ENCODE data around the gene SH2D3C.
A peak's percentile ranks its signal among the peaks of the same experiment; 100 is the strongest.

SH2D3C gene

DNA sequence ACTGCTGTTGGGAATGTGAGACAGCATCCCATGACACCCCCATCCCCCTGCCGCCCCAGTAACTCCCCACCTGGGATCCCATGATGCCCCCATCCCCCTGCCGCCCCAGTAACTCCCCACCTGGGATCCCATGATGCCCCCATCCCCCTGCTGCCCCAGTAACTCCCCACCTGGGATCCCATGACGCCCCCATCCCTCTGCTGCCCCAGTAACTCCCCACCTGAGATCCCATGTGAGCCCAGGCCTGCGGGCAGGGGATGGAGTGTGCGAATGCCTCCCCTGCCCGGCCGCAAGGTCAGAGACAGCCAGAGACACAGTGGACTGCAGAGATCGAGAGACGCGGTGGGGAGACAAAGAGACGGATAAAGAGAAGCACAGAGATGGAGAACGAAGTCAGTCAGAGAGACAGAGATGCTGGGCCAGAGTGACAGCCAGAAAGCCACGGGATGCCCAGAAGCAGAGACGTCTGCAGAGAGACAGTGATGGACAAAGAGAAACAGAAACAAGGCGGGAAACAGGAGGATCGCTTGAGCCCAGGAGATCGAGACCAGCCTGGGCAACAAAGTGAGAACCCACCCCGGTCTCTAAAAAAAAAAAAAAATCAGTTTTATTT lies 992 bp downstream of the SH2D3C start:
- Histone ChIP-seq H3K4me1 (ENCODE audit: control insufficient read depth, insufficient read depth, low read length) (no peaks in the 10 kb centered on the region), H3K9me3 (replicated peaks; ENCODE audit: low read length) (no peaks in the 10 kb centered on the region), H3K36me3 (ENCODE audit: insufficient read depth, low read length) (no peaks in the 10 kb centered on the region), H3K27me3 (ENCODE audit: control insufficient read depth, insufficient read depth, low read length) (peaks cover 25% of the 10 kb centered on the region), H3K4me2 (ENCODE audit: low read length) (no peak overlapping the region), H3K9ac (ENCODE audit: low read depth, low read length) (no peak overlapping the region), H3K4me3 (ENCODE audit: low read length) (no peak overlapping the region)

DNA sequence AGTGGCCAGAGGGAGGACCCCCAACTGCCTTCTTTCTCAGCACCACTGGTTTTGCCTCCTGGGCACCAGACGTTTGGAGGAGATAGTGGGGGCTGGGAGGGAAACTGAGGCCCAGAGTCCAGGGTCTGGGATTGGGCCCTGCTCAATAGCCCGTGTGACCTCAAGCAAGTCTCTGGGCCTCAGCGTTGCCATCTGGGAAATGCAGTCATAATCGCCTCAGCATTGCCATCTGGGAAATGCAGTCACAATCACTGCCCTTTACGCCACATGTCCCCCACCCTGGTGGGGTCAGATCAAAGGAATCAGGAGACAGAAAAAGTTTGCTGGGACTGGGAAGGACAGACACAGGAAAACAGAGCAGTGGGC lies 1.6 kb downstream of the SH2D3C start:
- H3K9ac ChIP-seq (ENCODE audit: low read depth, low read length), result no peak overlapping the region
- no peaks in the 10 kb centered on the region for H3K4me1 ChIP-seq (ENCODE audit: control insufficient read depth, insufficient read depth, low read length)
- H3K9me3 ChIP-seq (replicated peaks; ENCODE audit: low read length), result no peaks in the 10 kb centered on the region
- no peak overlapping the region for H3K4me2 ChIP-seq (ENCODE audit: low read length)
- H3K36me3 ChIP-seq (ENCODE audit: insufficient read depth, low read length), result no peaks in the 10 kb centered on the region
- H3K4me3 ChIP-seq (ENCODE audit: low read length), result no peak overlapping the region
- peaks cover 26% of the 10 kb centered on the region for H3K27me3 ChIP-seq (ENCODE audit: control insufficient read depth, insufficient read depth, low read length)

DNA sequence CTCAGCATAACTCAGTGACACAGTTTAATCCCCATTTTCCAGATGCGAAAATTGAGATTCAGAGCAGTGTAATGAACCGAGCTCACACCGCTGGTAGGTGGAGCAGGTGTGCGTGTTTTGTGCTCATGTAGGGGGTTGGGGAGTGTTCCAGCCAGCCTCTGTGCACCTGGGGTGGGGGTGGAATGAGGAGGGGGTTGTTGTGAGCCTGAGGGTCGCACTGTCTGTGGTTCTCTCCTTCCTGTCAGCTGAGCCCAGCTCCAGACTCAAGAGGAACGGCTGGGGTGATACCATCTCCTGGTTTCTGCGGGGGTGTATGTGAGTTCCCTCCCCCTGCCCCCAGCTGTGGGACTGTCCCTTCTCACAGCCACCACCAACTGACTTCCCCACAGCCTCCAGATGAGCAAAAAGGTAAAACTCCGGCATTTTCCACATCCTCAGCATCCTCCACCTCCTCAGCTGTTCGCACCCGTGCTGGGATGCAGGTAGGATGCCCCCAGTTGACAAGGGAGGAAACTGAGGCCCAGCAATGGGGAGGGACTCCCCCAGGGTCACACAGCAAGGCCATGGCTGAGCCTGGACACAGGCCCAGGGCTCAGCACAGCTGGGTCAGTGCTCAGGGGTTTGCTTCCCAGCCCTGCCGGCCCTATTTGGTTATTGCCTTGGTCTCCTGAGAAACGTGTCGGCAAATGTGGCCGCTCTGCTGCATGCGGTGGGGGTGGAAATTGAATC lies 2.1 kb downstream of the SH2D3C start:
- H3K9me3 ChIP-seq (replicated peaks; ENCODE audit: low read length), result no peaks in the 10 kb centered on the region
- H3K36me3 ChIP-seq (ENCODE audit: insufficient read depth, low read length), result no peaks in the 10 kb centered on the region
- no peaks in the 10 kb centered on the region for H3K4me1 ChIP-seq (ENCODE audit: control insufficient read depth, insufficient read depth, low read length)
- no peak overlapping the region for H3K9ac ChIP-seq (ENCODE audit: low read depth, low read length)
- H3K4me3 ChIP-seq (ENCODE audit: low read length), result no peak overlapping the region
- H3K27me3 ChIP-seq (ENCODE audit: control insufficient read depth, insufficient read depth, low read length), result peaks cover 26% of the 10 kb centered on the region
- H3K4me2 ChIP-seq (ENCODE audit: low read length), result no peak overlapping the region

DNA sequence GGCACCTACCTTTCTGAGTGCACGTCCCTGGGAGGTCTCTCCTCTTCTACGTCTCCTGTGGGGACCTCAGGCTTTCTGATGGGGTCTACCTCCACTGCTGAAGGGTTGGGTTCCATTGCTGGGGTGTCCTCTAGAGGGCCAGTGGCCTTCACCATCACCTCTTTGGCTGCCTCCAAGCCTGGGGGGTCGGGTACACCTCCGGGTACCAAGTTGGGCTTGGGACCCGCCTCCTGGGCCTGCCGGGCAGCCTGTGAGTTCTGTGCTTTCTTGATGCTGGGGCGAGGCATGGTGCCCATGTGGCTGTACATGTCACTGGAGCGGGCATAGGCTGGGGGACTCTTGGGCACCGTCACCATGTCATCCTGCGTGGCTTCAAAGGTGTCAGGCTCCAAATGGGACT lies 4.5 kb downstream of the SH2D3C start:
- Histone ChIP-seq H3K4me3 (ENCODE audit: low read length) (no peak overlapping the region), H3K9me3 (replicated peaks; ENCODE audit: low read length) (no peaks in the 10 kb centered on the region), H3K27me3 (ENCODE audit: control insufficient read depth, insufficient read depth, low read length) (peaks cover 32% of the 10 kb centered on the region), H3K36me3 (ENCODE audit: insufficient read depth, low read length) (no peaks in the 10 kb centered on the region), H3K4me2 (ENCODE audit: low read length) (no peak overlapping the region), H3K4me1 (ENCODE audit: control insufficient read depth, insufficient read depth, low read length) (peaks cover 5% of the 10 kb centered on the region), H3K9ac (ENCODE audit: low read depth, low read length) (no peak overlapping the region)

DNA sequence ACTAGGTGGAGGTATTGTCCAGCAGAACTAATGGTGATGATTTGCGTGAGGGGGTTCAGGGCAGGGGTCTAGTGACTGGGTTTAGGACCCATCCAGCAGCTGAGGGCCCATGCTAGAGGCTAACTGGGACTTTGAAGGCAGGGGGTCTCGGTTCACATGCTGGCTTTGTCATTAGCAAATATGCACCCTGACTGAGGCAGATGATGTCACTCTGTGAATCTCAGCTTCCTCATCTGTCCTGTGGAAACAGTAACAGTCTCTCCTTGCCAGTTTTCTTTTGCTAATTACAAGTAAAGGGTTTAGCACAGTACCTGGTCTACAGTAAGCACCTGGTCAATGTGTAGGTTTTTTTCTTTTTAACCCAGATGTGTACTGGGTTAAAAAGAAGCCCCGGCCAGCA lies 5.2 kb downstream of the SH2D3C start:
- Histone ChIP-seq H3K4me3 (ENCODE audit: low read length) (no peak overlapping the region), H3K36me3 (ENCODE audit: insufficient read depth, low read length) (no peaks in the 10 kb centered on the region), H3K9me3 (replicated peaks; ENCODE audit: low read length) (no peaks in the 10 kb centered on the region), H3K9ac (ENCODE audit: low read depth, low read length) (no peak overlapping the region), H3K4me2 (ENCODE audit: low read length) (no peak overlapping the region), H3K4me1 (ENCODE audit: control insufficient read depth, insufficient read depth, low read length) (peaks cover 5% of the 10 kb centered on the region), H3K27me3 (ENCODE audit: control insufficient read depth, insufficient read depth, low read length) (peaks cover 32% of the 10 kb centered on the region)

DNA sequence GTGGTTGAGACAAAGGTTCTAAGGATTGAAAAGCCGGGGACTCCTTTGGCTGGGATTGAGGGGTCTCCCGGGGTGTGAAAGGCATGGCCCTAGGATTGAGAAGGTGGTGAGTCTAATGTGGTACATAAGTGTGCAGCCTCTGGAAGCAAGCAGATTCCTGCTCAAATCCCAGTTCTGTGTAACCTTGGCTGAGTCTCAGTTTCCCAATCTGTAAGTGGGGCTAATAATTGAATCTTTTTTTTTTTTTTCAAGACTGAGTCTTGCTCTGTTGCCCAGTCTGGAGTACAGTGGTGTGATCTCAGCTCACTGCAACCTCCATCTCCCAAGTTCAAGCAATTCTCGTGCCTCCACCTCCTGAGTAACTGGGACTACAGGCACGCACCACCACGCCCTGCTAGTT lies 5.9 kb downstream of the SH2D3C start:
- Histone ChIP-seq H3K4me1 (ENCODE audit: control insufficient read depth, insufficient read depth, low read length) (peaks cover 5% of the 10 kb centered on the region), H3K4me2 (ENCODE audit: low read length) (no peak overlapping the region), H3K9ac (ENCODE audit: low read depth, low read length) (no peak overlapping the region), H3K36me3 (ENCODE audit: insufficient read depth, low read length) (no peaks in the 10 kb centered on the region), H3K4me3 (ENCODE audit: low read length) (no peak overlapping the region), H3K9me3 (replicated peaks; ENCODE audit: low read length) (no peaks in the 10 kb centered on the region), H3K27me3 (ENCODE audit: control insufficient read depth, insufficient read depth, low read length) (peaks cover 32% of the 10 kb centered on the region)

DNA sequence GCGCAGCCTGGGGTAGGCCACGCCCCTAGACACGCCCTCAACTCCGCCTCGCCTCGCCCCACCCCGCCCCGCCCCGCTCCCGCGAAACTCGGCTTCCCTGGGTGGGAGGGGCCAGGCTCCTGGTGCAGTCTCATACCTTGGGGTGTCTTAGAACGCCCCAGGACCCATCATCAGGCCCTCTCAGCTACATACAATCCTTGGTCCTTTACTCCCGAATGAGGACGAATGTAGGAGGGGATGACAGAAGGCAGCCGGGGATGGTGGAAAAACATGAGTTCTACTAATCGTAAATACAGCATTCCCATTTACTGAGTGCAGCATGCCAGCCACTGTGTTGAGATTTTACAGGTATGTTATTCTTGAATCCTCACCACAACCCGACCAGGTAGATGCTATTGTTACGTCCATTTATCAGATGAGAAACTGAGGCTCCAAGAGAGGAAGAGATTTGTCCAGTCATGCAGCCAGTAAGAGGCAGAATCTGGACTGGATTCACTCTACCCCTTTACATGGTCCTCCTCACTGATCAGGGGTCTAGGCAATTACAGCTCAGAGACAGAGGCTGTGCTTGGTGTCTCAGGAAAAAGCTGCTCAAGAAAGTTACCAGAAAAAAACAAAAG lies 6.8 kb downstream of the SH2D3C start:
- Histone ChIP-seq H3K27me3 (ENCODE audit: control insufficient read depth, insufficient read depth, low read length) (peaks cover 32% of the 10 kb centered on the region), H3K4me3 (ENCODE audit: low read length) (peak overlapping the region; percentile 69), H3K36me3 (ENCODE audit: insufficient read depth, low read length) (no peaks in the 10 kb centered on the region), H3K4me2 (ENCODE audit: low read length) (peak overlapping the region; percentile 92), H3K9me3 (replicated peaks; ENCODE audit: low read length) (no peaks in the 10 kb centered on the region), H3K9ac (ENCODE audit: low read depth, low read length) (no peak overlapping the region), H3K4me1 (ENCODE audit: control insufficient read depth, insufficient read depth, low read length) (peaks cover 5% of the 10 kb centered on the region)

DNA sequence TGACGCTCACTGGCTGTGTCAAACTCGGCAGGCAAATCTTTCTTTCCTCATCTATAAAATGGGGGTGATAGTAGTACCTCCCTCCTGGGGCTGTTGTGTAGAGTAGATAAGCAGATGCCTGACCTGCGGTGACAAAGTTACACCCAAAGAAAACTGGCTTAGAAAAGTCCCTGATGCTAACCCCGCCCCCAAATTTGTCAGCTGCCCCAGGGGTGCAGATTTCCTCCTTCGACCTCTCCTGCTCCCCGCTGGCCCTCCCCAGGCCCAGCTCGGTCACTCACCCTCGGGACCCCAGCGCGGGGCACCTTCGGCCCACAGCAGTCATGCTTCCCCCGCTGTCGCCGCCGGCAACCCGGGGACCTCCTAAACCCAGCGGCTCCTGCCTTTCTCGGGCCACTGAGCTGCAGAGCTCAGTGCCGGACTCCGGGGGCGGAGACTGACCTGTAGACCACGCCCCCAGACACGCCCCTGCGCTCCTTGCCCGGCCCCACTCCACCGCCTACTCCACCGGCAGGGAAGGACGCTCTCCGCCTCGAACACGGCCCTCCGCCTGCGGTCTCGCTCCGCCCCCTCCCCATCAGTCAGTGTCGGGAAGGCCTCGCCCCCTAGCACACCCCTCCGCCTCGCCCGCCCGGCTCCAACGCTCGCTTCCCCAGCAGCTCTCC lies 7.4 kb downstream of the SH2D3C start:
- peaks cover 5% of the 10 kb centered on the region for H3K4me1 ChIP-seq (ENCODE audit: control insufficient read depth, insufficient read depth, low read length)
- peak overlapping the region; percentile 92 for H3K4me2 ChIP-seq (ENCODE audit: low read length)
- peaks cover 27% of the 10 kb centered on the region for H3K27me3 ChIP-seq (ENCODE audit: control insufficient read depth, insufficient read depth, low read length)
- H3K4me3 ChIP-seq (ENCODE audit: low read length), result peak overlapping the region; percentile 69
- H3K36me3 ChIP-seq (ENCODE audit: insufficient read depth, low read length), result no peaks in the 10 kb centered on the region
- no peak overlapping the region for H3K9ac ChIP-seq (ENCODE audit: low read depth, low read length)
- no peaks in the 10 kb centered on the region for H3K9me3 ChIP-seq (replicated peaks; ENCODE audit: low read length)

DNA sequence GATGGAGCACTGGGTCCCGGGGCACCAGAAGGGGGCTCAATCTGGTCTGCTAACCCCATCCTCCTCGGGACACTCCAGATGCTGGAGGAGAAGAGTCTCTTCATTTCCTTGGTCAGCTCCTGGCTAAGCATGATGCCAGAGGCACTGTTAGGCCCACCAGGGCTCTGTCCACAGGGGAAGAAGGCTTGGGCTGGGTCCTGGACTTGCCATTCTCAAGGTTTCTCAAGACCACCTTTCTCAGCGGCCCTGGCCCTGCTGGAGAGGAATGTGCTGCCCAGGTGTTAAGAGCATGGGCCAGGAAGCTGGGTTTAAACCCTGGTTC lies 7.9 kb downstream of the SH2D3C start:
- Histone ChIP-seq H3K4me1 (ENCODE audit: control insufficient read depth, insufficient read depth, low read length) (peaks cover 5% of the 10 kb centered on the region), H3K9me3 (replicated peaks; ENCODE audit: low read length) (no peaks in the 10 kb centered on the region), H3K4me3 (ENCODE audit: low read length) (no peak overlapping the region), H3K9ac (ENCODE audit: low read depth, low read length) (no peak overlapping the region), H3K4me2 (ENCODE audit: low read length) (peak overlapping the region; percentile 92), H3K27me3 (ENCODE audit: control insufficient read depth, insufficient read depth, low read length) (peaks cover 30% of the 10 kb centered on the region), H3K36me3 (ENCODE audit: insufficient read depth, low read length) (no peaks in the 10 kb centered on the region)

DNA sequence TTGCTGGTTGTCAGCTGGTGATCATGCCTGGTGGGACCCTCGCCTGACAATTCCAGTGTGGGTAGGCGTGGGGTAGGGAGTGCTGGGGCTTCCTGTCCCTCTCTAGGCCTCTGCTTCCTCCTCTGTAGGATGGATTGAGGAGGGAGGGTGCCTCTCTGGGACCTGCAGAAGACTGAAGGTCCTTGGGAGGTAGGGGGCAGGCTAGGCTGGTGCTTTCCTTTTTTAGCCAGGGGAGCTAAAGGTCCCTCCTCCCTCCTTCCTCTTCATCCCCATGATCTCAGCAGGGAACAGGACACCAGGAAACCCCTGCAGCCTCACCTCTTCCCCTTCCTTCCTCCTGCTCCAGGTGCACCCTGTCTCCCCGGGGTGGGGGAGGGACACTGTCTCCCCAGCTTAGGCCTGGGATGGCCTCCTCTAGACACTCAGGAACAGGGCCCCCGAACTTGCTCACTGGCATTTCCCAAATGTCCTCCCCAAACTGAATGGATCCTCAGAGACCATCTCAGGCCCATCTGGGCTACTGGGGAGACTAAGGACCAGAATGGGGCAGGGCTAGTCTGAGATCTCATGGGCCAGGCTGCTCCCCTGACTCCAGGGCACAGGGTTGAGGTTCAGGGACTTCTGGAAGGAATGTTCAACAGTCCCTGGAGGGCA lies 8.4 kb downstream of the SH2D3C start:
- Histone ChIP-seq H3K9me3 (replicated peaks; ENCODE audit: low read length) (no peaks in the 10 kb centered on the region), H3K4me1 (ENCODE audit: control insufficient read depth, insufficient read depth, low read length) (peaks cover 5% of the 10 kb centered on the region), H3K4me3 (ENCODE audit: low read length) (no peak overlapping the region), H3K27me3 (ENCODE audit: control insufficient read depth, insufficient read depth, low read length) (peaks cover 30% of the 10 kb centered on the region), H3K36me3 (ENCODE audit: insufficient read depth, low read length) (no peaks in the 10 kb centered on the region), H3K9ac (ENCODE audit: low read depth, low read length) (no peak overlapping the region), H3K4me2 (ENCODE audit: low read length) (no peak overlapping the region)

DNA sequence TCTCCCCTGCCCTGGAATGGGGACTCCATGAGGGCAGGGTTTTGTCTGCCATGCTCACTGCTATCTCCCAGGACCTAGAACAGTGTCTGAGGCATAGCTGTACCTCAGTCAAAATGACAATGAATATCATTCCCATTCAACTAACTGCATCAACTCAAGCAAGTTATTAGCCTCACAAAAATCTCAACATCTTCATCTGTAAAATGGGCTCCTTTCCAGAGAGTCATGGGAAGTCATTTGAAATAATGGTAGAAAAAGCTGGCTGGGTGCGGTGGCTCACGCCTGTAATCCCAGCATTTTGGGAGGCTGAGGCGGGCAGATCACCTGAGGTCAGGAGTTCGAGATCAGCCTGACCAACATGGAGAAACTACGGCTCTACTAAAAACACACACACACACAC lies 9.4 kb downstream of the SH2D3C start:
- no peak overlapping the region for H3K4me3 ChIP-seq (ENCODE audit: low read length)
- H3K9ac ChIP-seq (ENCODE audit: low read depth, low read length), result no peak overlapping the region
- no peak overlapping the region for H3K4me2 ChIP-seq (ENCODE audit: low read length)
- H3K36me3 ChIP-seq (ENCODE audit: insufficient read depth, low read length), result no peaks in the 10 kb centered on the region
- peaks cover 5% of the 10 kb centered on the region for H3K4me1 ChIP-seq (ENCODE audit: control insufficient read depth, insufficient read depth, low read length)
- peaks cover 25% of the 10 kb centered on the region for H3K27me3 ChIP-seq (ENCODE audit: control insufficient read depth, insufficient read depth, low read length)
- H3K9me3 ChIP-seq (replicated peaks; ENCODE audit: low read length), result no peaks in the 10 kb centered on the region
